Fibroblast of mammary gland (primary cell): ENCODE results near the gene NCAN.

ENCODE experiments used
- DNase-seq: peaks from one replicate; pipeline ENCODE4 v3.0.0-alpha.2; 2010; ENCODE audit warnings: low read depth
- H3K4me3 ChIP-seq: 2 replicates; pipeline ENCODE4 v1.5.1; 2011; ENCODE audit warnings: low read depth, mild to moderate bottlenecking, low read length, moderate library complexity; ENCODE audit not compliant: control insufficient read depth
- CTCF ChIP-seq: conservative IDR thresholded peaks from 2 replicates; pipeline ENCODE4 v1.5.1; 2011; ENCODE audit warnings: low read depth, low read length, inconsistent platforms; ENCODE audit not compliant: control insufficient read depth, insufficient read depth

NCAN gene

GRCh38 chr19:19207637-19208572 is 3.9 kb upstream of the NCAN start:
- H3K4me3 ChIP-seq: no peak overlapping the region
- no peak for DNase-seq
- no peak for TF ChIP-seq CTCF

GRCh38 chr19:19209372-19209771 is 2.4 kb upstream of the NCAN start:
- no peak overlapping the region for H3K4me3 ChIP-seq
- no peak for TF ChIP-seq CTCF
- no peak for DNase-seq

- DNase-seq: no peak
- no peak for TF ChIP-seq CTCF
- H3K4me3 ChIP-seq: no peak overlapping the region
Measured at GRCh38 chr19:19212916-19213315, 1.2 kb downstream of the NCAN start.

- DNase-seq: no peak
- H3K4me3 ChIP-seq: no peak overlapping the region
- TF ChIP-seq CTCF: no peak
Measured at GRCh38 chr19:19213426-19214158, 1.8 kb downstream of the NCAN start.

- no peak for TF ChIP-seq CTCF
- DNase-seq: no peak
- H3K4me3 ChIP-seq: no peak overlapping the region
Measured at GRCh38 chr19:19214159-19214490, 2.4 kb downstream of the NCAN start.

GRCh38 chr19:19214892-19215291 is 3.1 kb downstream of the NCAN start:
- no peak for TF ChIP-seq CTCF
- no peak overlapping the region for H3K4me3 ChIP-seq
- DNase-seq: peak; percentile 30

GRCh38 chr19:19215792-19216191 is 4.0 kb downstream of the NCAN start:
- no peak for TF ChIP-seq CTCF
- no peak overlapping the region for H3K4me3 ChIP-seq
- DNase-seq: no peak
